Measurements from ENCODE around the gene CRIM1. TPM values are rescaled to one million over a fixed set of nuclear protein-coding genes. Genes with fewer than 3 reads are reported as not detected.

CRIM1 gene
- total and polyA plus RNA-seq, 5 donors from 2014 or later: 0.15 to 2.7 (median 0.74) TPM

DNA sequence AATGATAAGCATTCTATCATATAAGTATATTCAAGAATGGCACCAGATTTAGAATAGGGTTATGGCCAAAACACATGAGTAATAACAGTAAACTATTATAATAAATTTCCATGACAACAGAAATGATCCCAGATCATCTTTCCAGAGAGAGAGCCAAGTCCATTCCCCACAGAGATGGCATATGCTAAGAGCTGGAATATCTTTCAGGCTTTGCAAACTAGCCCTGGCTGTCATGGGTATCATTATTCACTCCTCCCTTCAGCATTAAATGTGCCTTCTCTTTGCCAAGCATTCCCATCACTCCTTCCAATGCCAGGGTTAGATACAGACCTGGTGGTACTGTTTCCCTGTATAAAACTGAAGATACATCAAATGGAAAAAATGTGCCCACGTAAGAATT is 231.5 kb downstream of the CRIM1 start:
- H3K36me3 ChIP-seq (ENCODE audit: control insufficient read depth, insufficient read depth, low read length): peaks cover 66% of the 10 kb centered on the region
- Mint-ChIP-seq H3K4me3 (no peak overlapping the region), H3K9me3 (no peaks in the 10 kb centered on the region), H3K27ac (peak overlapping the region in 1 of 3 donors; percentile 6), H3K36me3 (peaks cover 59% of the 10 kb centered on the region), H3K4me1 (peaks cover 19 to 41% (median 22%) of the 10 kb centered on the region in 4 donors), H3K27me3 (no peaks in the 10 kb centered on the region)
- H3K9me3 ChIP-seq (ENCODE audit: control insufficient read depth in 2 of 2, low read length in 2 of 2): no peaks in the 10 kb centered on the region
- DNase-seq (no peak), ATAC-seq (ENCODE audit: low read depth in 2 of 2) (no peak)
- no peak overlapping the region for H3K27ac ChIP-seq (ENCODE audit: insufficient read depth, low read length, poor library complexity, severe bottlenecking)
- no peaks in the 10 kb centered on the region for H3K4me1 ChIP-seq (ENCODE audit: control insufficient read depth, insufficient read depth, low read length, poor library complexity, severe bottlenecking)
- H3K27me3 ChIP-seq (ENCODE audit: control insufficient read depth, insufficient read depth, low read length): no peaks in the 10 kb centered on the region
- H3K4me3 ChIP-seq (ENCODE audit: low read depth, low read length): no peak overlapping the region

DNA sequence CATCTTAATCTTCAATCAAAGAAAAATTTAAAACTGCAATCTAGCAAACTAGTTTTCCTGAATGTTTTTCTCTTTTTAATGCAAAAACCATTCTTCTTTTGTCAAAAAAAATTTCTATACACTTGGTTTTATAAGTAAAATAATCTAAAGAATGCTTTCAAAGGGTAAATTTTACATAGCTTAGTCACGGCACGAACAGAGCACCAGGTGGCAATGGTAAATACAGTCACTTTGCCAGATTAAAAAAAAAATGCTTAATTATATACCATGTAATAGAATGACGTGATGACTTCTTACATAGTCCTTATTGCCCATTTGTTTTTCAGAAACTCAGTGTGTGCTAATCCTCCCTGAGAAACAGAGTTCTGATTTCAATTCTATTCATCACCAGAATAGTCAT is 232.0 kb downstream of the CRIM1 start:
- Mint-ChIP-seq H3K36me3 (peaks cover 55% of the 10 kb centered on the region), H3K27me3 (no peaks in the 10 kb centered on the region), H3K4me3 (no peak overlapping the region), H3K9me3 (no peaks in the 10 kb centered on the region), H3K4me1 (peaks cover 17 to 41% (median 23%) of the 10 kb centered on the region in 4 donors), H3K27ac (no peak overlapping the region)
- H3K27ac ChIP-seq (ENCODE audit: insufficient read depth, low read length, poor library complexity, severe bottlenecking): no peak overlapping the region
- H3K27me3 ChIP-seq (ENCODE audit: control insufficient read depth, insufficient read depth, low read length): no peaks in the 10 kb centered on the region
- no peaks in the 10 kb centered on the region for H3K9me3 ChIP-seq (ENCODE audit: control insufficient read depth in 2 of 2, low read length in 2 of 2)
- DNase-seq: no peak
- no peaks in the 10 kb centered on the region for H3K4me1 ChIP-seq (ENCODE audit: control insufficient read depth, insufficient read depth, low read length, poor library complexity, severe bottlenecking)
- H3K36me3 ChIP-seq (ENCODE audit: control insufficient read depth, insufficient read depth, low read length): peaks cover 62% of the 10 kb centered on the region
- ATAC-seq (ENCODE audit: low read depth in 2 of 2): no peak
- no peak overlapping the region for H3K4me3 ChIP-seq (ENCODE audit: low read depth, low read length)

GRCh38 chr2:36589230-36589630 is 233.7 kb downstream of the CRIM1 start:
- peaks cover 46% of the 10 kb centered on the region for H3K36me3 ChIP-seq (ENCODE audit: control insufficient read depth, insufficient read depth, low read length)
- ATAC-seq (ENCODE audit: low read depth in 2 of 2): no peak
- no peaks in the 10 kb centered on the region for H3K4me1 ChIP-seq (ENCODE audit: control insufficient read depth, insufficient read depth, low read length, poor library complexity, severe bottlenecking)
- no peak overlapping the region for H3K27ac ChIP-seq (ENCODE audit: insufficient read depth, low read length, poor library complexity, severe bottlenecking)
- no peaks in the 10 kb centered on the region for H3K9me3 ChIP-seq (ENCODE audit: control insufficient read depth in 2 of 2, low read length in 2 of 2)
- no peak overlapping the region for H3K4me3 ChIP-seq (ENCODE audit: low read depth, low read length)
- H3K36me3 Mint-ChIP-seq: peaks cover 38% of the 10 kb centered on the region
- DNase-seq: no peak
- no peaks in the 10 kb centered on the region for H3K27me3 ChIP-seq (ENCODE audit: control insufficient read depth, insufficient read depth, low read length)
- H3K9me3 Mint-ChIP-seq: no peaks in the 10 kb centered on the region
- H3K4me3 Mint-ChIP-seq: no peak overlapping the region
- H3K27ac Mint-ChIP-seq: peak overlapping the region in 1 of 3 donors; percentile 64
- peaks cover 27 to 33% (median 31%) of the 10 kb centered on the region in 4 donors for H3K4me1 Mint-ChIP-seq
- H3K27me3 Mint-ChIP-seq: no peaks in the 10 kb centered on the region

DNA sequence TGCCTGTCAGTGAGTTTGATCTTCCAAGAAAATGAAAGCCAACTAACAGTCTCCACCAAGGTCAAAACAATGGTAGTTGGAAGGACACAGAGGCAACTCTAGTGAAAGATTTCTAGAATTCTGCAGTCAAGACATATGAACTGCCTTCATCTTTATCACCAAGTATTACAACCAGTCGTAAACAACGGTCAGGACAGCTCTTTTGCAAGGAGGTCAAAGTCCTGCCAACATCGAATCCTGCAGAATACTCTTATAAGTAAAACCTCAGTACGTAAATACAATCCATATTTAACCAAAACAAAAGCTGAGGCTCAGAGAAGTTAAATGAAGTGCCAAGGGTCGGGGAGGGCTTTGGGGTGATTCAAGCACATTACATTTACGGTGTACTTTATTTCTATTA is 239.3 kb downstream of the CRIM1 start:
- no peak for ATAC-seq (ENCODE audit: low read depth in 2 of 2)
- H3K4me3 ChIP-seq (ENCODE audit: low read depth, low read length): no peak overlapping the region
- H3K36me3 ChIP-seq (ENCODE audit: control insufficient read depth, insufficient read depth, low read length): peaks cover 11% of the 10 kb centered on the region
- Mint-ChIP-seq H3K36me3 (peaks cover 3% of the 10 kb centered on the region), H3K27ac (no peak overlapping the region), H3K27me3 (no peaks in the 10 kb centered on the region), H3K4me3 (peak overlapping the region in 1 of 4 donors; percentile 67), H3K4me1 (peaks cover 36 to 65% (median 39%) of the 10 kb centered on the region in 4 donors), H3K9me3 (no peaks in the 10 kb centered on the region)
- H3K9me3 ChIP-seq (ENCODE audit: control insufficient read depth in 2 of 2, low read length in 2 of 2): no peaks in the 10 kb centered on the region
- H3K27me3 ChIP-seq (ENCODE audit: control insufficient read depth, insufficient read depth, low read length): no peaks in the 10 kb centered on the region
- no peak overlapping the region for H3K27ac ChIP-seq (ENCODE audit: insufficient read depth, low read length, poor library complexity, severe bottlenecking)
- DNase-seq: no peak
- peaks cover 18% of the 10 kb centered on the region for H3K4me1 ChIP-seq (ENCODE audit: control insufficient read depth, insufficient read depth, low read length, poor library complexity, severe bottlenecking)

DNA sequence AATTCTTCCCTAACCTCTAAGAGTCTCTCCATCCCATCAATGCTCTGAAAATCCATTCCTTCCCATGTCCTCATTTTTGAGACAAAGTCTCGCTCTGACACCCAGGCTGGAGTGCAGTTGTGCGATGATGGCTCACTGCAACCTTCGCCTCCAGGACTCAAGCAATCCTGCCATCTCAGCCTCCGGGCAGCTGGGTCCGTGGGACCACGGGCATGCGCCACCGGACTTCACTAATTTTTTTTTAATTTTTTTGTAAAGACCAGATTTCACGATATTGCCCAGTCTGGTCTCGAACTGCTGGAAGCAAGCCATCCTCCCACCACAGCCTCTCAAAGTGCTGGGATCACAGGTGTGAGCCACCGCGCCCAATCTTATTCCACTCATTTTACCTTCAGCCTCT is 240.8 kb downstream of the CRIM1 start:
- no peaks in the 10 kb centered on the region for H3K27me3 ChIP-seq (ENCODE audit: control insufficient read depth, insufficient read depth, low read length)
- no peaks in the 10 kb centered on the region for H3K36me3 Mint-ChIP-seq
- no peaks in the 10 kb centered on the region for H3K27me3 Mint-ChIP-seq
- no peak overlapping the region for H3K27ac ChIP-seq (ENCODE audit: insufficient read depth, low read length, poor library complexity, severe bottlenecking)
- no peak for ATAC-seq (ENCODE audit: low read depth in 2 of 2)
- peak overlapping the region; percentile 87 to 97 (median 95) for H3K4me3 Mint-ChIP-seq
- H3K4me3 ChIP-seq (ENCODE audit: low read depth, low read length): peak overlapping the region; percentile 87
- H3K4me1 Mint-ChIP-seq: peaks cover 28 to 56% (median 32%) of the 10 kb centered on the region in 4 donors
- no peak for DNase-seq
- no peak overlapping the region for H3K27ac Mint-ChIP-seq
- H3K9me3 Mint-ChIP-seq: no peaks in the 10 kb centered on the region
- no peaks in the 10 kb centered on the region for H3K36me3 ChIP-seq (ENCODE audit: control insufficient read depth, insufficient read depth, low read length)
- H3K4me1 ChIP-seq (ENCODE audit: control insufficient read depth, insufficient read depth, low read length, poor library complexity, severe bottlenecking): peaks cover 18% of the 10 kb centered on the region
- H3K9me3 ChIP-seq (ENCODE audit: control insufficient read depth in 2 of 2, low read length in 2 of 2): no peaks in the 10 kb centered on the region

GRCh38 chr2:36597003-36597531 is 241.5 kb downstream of the CRIM1 start:
- no peaks in the 10 kb centered on the region for H3K27me3 Mint-ChIP-seq
- peak overlapping the region; percentile 70 to 89 (median 87) for H3K27ac Mint-ChIP-seq
- H3K9me3 Mint-ChIP-seq: no peaks in the 10 kb centered on the region
- H3K36me3 Mint-ChIP-seq: no peaks in the 10 kb centered on the region
- ATAC-seq (ENCODE audit: low read depth in 2 of 2) (no peak), DNase-seq (no peak)
- peak overlapping the region; percentile 87 to 97 (median 95) for H3K4me3 Mint-ChIP-seq
- Histone ChIP-seq H3K36me3 (ENCODE audit: control insufficient read depth, insufficient read depth, low read length) (no peaks in the 10 kb centered on the region), H3K27ac (ENCODE audit: insufficient read depth, low read length, poor library complexity, severe bottlenecking) (peak overlapping the region; percentile 55), H3K4me3 (ENCODE audit: low read depth, low read length) (peak overlapping the region; percentile 87), H3K4me1 (ENCODE audit: control insufficient read depth, insufficient read depth, low read length, poor library complexity, severe bottlenecking) (peaks cover 18% of the 10 kb centered on the region), H3K9me3 (ENCODE audit: control insufficient read depth in 2 of 2, low read length in 2 of 2) (no peaks in the 10 kb centered on the region), H3K27me3 (ENCODE audit: control insufficient read depth, insufficient read depth, low read length) (no peaks in the 10 kb centered on the region)
- H3K4me1 Mint-ChIP-seq: peaks cover 23 to 50% (median 27%) of the 10 kb centered on the region in 4 donors

GRCh38 chr2:36597532-36598377 is 242.2 kb downstream of the CRIM1 start, which contains the start of gene FEZ2:
FEZ2 (minus strand) TSS chr2:36598168; CDS start chr2:36598142, 26 bp downstream.
- peak; percentile 83 to 86 for ATAC-seq (ENCODE audit: low read depth in 2 of 2)

More at GRCh38 chr2:36597532-36598377, 242.2 kb downstream of the CRIM1 start, which contains the start of gene FEZ2:
- peak within 1 kb of the TSS; percentile 87 for H3K4me3 ChIP-seq (ENCODE audit: low read depth, low read length)
- Mint-ChIP-seq H3K9me3 (no peaks in the 10 kb centered on the region), H3K4me1 (peaks cover 23 to 48% (median 26%) of the 10 kb centered on the region in 4 donors), H3K36me3 (no peaks in the 10 kb centered on the region), H3K27ac (peak within 1 kb of the TSS; percentile 70 to 89 (median 87)), H3K4me3 (peak within 1 kb of the TSS; percentile 88 to 97 (median 95)), H3K27me3 (no peaks in the 10 kb centered on the region)
- peak; percentile 44 to 83 (median 50) for DNase-seq
- no peaks in the 10 kb centered on the region for H3K27me3 ChIP-seq (ENCODE audit: control insufficient read depth, insufficient read depth, low read length)
- no peaks in the 10 kb centered on the region for H3K36me3 ChIP-seq (ENCODE audit: control insufficient read depth, insufficient read depth, low read length)
- H3K9me3 ChIP-seq (ENCODE audit: control insufficient read depth in 2 of 2, low read length in 2 of 2): no peaks in the 10 kb centered on the region
- peaks cover 18% of the 10 kb centered on the region for H3K4me1 ChIP-seq (ENCODE audit: control insufficient read depth, insufficient read depth, low read length, poor library complexity, severe bottlenecking)
- H3K27ac ChIP-seq (ENCODE audit: insufficient read depth, low read length, poor library complexity, severe bottlenecking): peak within 1 kb of the TSS; percentile 55
